RPMI8226 (cell line): ENCODE results near the gene GOLGA6D.
"Not testable (repeated sequence)": the region's sequence is repeated elsewhere in the genome, so short reads cannot be mapped to it uniquely, and the experiment has no call there.

Experiments
- DNase-seq: peaks from one replicate; pipeline ENCODE4 v3.0.0-alpha.2; 2015

Gene GOLGA6D

GRCh38 chr15:75284152-75284551, 1.5 kb downstream of the GOLGA6D start:
- not testable (repeated sequence) for DNase-seq

- DNase-seq: not testable (repeated sequence)
Observed at GRCh38 chr15:75293660-75294059, 11.0 kb downstream of the GOLGA6D start.

- not testable (repeated sequence) for DNase-seq
Observed at GRCh38 chr15:75298541-75299310, 16.1 kb downstream of the GOLGA6D start.

GRCh38 chr15:75299311-75299688, 16.7 kb downstream of the GOLGA6D start:
- DNase-seq: not testable (repeated sequence)

GRCh38 chr15:75300026-75300425, 17.4 kb downstream of the GOLGA6D start:
- not testable (repeated sequence) for DNase-seq

- no peak for DNase-seq
Observed at GRCh38 chr15:75302318-75302717, 19.7 kb downstream of the GOLGA6D start.

- DNase-seq: not testable (repeated sequence)
Observed at GRCh38 chr15:75302753-75303152, 20.1 kb downstream of the GOLGA6D start.

- no peak for DNase-seq
Observed at GRCh38 chr15:75306188-75306587, 23.6 kb downstream of the GOLGA6D start.

GRCh38 chr15:75307778-75308390, 25.2 kb downstream of the GOLGA6D start:
- peak; percentile 81 for DNase-seq

- no peak for DNase-seq
Observed at GRCh38 chr15:75309711-75310110, 27.1 kb downstream of the GOLGA6D start.

- DNase-seq: not testable (repeated sequence)
Observed at GRCh38 chr15:75312548-75312947, 29.9 kb downstream of the GOLGA6D start.

- DNase-seq: no peak
Observed at GRCh38 chr15:75313116-75313845, 30.6 kb downstream of the GOLGA6D start.

GRCh38 chr15:75314552-75315290, 32.1 kb downstream of the GOLGA6D start:
- no peak for DNase-seq

- not testable (repeated sequence) for DNase-seq
Observed at GRCh38 chr15:75319231-75319897, 36.7 kb downstream of the GOLGA6D start.

GRCh38 chr15:75321711-75322110, 39.1 kb downstream of the GOLGA6D start:
- DNase-seq: no peak

GRCh38 chr15:75325922-75326321, 43.3 kb downstream of the GOLGA6D start:
- DNase-seq: no peak

GRCh38 chr15:75327005-75327404, 44.4 kb downstream of the GOLGA6D start:
- no peak for DNase-seq

GRCh38 chr15:75327491-75327890, 44.9 kb downstream of the GOLGA6D start:
- no peak for DNase-seq

- no peak for DNase-seq
Observed at GRCh38 chr15:75328493-75329314, 46.1 kb downstream of the GOLGA6D start.

GRCh38 chr15:75329571-75329970, 46.9 kb downstream of the GOLGA6D start:
- DNase-seq: no peak

- DNase-seq: not testable (repeated sequence)
Observed at GRCh38 chr15:75332093-75332492, 49.5 kb downstream of the GOLGA6D start.
